Measurements from ENCODE around the gene TSPO2.
"Not testable (repeated sequence)": the region's sequence is repeated elsewhere in the genome, so short reads cannot be mapped to it uniquely, and the experiment has no call there.

TSPO2 gene, protein sequence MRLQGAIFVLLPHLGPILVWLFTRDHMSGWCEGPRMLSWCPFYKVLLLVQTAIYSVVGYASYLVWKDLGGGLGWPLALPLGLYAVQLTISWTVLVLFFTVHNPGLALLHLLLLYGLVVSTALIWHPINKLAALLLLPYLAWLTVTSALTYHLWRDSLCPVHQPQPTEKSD

DNA sequence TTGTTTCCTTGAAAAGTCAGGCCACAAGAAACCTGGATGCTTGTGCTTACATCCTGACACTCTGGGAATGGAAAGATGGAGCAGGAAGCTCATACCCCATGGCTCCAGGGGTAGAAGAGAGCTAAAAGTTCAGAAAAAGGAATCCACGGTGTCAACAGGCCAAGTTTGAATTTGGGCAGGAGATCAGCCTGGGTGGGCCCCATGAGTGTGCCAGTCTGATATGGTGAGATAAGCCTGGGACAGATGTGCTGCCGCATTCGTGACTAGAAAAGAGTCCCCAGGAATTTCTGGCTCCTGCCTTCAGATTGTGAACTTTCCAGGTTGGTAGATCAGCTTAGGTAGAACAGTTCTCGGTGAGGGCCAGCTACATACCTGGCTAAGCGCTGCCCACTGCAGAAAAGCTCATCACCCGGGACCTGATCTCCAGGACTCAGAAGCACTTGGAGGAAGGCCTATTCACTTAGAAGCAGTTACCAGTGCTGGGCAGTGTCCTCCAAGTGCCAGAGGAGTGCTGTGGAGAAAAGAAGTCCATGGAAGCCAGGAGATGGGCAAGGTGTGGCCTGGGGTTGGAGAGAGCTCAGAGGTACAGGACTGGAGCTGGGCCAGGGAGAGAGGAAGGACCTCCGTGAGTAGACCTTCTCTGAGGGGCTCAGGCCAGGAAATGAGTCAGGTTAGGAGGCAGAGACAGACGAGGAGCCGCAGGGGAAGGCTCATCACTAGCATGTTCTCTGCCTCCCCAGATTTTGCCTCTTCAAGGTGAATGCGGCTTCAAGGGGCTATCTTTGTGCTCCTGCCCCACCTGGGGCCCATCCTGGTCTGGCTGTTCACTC, at the start of gene TSPO2:
TSPO2 (plus strand) TSS at position 242 of the 830 bp plus-strand sequence; CDS start at position 761, 519 bp downstream.
- no peak for FAIRE-seq

DNA sequence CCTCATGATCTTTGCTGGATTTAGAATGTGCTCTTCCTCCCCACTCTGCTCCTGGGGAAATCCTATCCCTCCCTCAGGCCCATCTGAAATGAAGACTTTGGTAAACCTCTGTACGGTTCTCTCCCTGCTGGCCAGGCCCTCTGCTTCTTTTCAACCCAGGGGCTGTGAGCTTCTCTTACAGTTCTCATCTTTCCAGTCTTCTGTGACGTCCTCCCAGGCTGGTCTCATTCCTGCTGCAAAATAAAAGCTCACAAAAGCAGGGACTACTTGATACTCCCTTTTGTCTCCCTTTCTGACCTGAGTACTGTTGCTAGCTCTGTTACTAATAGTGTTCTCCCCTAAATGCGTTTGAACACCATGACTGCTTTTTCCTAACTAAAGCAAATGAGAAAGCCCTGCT, 49.5 kb upstream of the TSPO2 start:
- no peak for FAIRE-seq

DNA sequence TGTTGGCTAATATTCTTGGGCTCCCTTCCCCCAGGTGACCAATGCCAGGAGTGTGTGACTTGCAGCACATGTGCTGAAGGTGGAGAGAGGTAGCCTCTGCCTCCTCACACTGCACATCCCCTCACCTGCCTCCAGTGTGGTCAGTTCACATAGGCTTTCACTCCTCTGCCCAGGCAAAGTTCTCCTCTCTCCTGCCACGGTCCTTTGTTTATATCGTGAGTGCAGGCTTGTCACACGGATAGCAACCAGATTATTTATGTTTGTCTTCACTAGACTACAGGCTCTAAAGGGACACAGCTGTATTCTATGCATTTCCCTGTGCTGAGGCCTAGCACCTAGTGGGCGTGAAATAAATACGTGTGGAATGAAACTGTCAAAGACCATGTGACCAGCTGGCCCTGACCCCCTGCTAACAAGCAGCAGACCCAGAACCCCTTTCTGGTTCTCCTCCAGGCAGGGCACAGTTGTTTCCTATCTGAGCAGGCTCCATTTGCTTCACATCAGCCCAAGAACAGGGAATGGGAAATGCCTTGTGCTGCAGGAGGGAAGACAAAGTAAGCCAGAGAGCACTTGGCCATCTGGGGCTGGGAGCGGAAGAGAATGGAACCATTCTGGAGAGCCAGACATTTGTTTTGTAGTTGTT, 45.6 kb upstream of the TSPO2 start:
- no peak for FAIRE-seq

DNA sequence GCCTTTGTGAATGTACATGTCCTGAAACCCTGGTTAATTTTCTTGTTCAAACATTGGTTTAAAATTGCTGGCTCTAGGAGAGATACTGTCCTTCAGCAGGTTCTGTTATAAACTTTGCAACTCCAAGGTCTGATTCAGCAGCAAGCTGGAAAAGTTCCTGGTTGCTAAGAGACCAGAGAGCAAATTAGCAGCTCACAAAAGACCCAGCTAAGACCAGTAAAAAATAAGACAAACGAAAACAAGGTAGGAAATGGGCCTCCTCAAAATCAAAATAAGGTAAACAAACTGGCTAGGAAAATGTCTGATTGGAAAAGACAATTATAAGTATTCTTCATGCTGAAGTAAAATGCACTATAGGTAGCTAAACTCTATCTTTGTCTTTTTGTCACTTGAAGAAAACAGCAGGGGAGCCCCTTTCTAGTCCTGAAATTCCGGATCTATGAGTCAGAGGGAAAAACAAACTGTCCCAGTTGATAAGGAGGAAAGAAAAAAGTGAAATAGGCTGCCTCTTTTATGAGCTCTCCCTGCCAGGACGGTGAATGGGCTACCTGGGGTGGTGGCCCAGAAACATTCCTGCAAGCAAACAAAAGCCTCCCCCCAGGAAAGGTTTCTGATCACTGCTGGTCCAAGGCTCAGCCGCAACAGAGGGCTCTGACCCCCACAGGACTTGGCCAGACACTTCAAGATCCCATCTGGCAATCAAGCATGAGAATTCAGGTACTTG, 44.9 kb upstream of the TSPO2 start:
- FAIRE-seq: peak; percentile 11

DNA sequence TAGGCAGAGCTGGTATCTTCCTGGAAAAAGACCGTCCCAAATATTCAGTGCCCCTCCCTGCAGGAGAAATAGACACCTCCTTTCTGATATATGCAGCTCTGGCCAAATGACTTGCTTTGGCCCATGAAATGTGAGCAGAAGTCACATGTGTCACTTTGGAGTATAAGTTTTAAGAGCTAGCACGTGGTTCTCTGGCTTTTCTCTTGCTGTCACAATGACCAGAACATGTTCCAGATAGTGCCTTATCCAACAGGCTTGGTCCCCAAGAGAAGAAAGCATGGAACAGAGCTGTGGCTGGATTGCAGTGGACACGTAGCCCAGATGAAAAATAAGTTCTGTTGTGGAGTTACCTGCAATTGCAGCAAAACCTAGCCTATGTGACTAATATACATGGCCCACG, 43.6 kb upstream of the TSPO2 start:
- no peak for FAIRE-seq

DNA sequence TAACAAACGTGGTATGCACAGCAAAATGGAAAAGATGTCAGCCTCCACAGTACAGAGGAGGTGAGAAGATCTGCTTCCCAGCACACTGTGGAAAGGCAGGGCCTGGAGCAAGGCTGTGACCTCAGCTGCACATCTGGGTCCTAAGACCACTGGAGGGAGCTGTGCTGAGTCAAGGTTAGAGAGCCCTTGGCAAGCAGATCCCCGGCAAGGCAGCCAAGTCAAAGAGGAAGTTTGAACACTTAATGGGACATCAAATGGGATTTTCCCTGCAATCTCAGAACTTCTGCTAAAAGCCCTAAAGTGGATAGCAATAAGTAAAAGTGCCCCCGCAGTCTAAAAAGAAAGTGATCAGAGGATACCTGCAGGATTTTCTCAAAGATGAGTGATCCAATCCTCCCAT, 42.7 kb upstream of the TSPO2 start:
- FAIRE-seq: no peak

DNA sequence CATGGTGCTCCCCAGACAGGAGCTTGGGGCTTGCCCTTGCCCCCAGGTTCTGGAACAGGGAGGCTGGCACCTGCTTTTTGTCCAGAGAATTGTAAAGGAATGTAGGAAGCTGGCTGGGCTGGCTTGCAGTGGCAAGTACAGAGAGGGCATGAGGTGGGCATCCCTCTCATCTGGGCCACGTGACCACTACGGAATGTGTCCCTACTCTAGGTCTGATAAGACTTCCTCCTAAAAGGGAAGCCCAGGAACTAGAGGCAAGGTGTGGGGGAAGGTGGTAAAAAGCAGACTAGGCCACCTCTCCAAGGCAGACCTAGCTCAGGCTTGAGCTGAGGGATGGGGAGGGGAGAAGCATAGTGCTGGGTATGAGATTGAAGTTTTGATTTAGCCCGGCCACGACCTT, 42.0 kb upstream of the TSPO2 start:
- FAIRE-seq: no peak

DNA sequence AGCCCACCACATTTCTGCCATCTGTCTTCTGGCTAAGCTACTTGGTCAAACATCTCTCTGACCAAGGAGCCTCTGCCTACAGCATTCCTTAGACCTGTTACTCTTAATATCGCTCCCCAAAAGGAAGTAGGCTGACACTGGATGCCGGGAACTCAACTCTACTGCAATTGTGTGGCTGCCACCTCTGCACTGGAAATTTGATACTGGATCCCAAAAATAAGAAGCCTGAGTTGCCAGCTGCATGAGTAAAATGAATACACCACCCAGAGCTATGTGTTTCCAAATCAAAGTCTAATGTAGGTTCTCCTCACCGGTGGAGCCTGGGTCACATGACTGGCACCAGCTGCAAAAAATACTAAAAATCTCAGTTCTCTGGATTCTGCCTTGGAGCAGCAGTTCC, 40.1 kb upstream of the TSPO2 start:
- FAIRE-seq: no peak

DNA sequence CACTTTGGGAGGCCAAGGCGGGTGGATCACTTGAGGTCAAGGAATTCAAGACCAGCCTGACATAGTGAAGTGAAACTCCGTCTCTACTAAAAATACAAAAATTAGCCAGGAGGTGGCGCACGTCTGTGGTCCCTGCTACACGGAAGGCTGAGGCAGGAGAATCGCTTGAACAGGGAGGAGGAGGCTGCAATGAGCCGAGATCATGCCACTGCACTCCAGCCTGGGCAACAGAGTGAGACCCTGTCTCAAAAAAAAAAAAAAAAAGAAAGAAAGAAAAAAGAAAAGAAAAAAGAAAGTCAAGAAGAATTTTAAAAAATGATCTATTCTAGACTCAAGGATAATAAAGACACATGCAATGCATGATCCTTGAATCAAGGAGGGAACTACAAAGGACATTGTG, 36.0 kb upstream of the TSPO2 start:
- not testable (repeated sequence) for FAIRE-seq

DNA sequence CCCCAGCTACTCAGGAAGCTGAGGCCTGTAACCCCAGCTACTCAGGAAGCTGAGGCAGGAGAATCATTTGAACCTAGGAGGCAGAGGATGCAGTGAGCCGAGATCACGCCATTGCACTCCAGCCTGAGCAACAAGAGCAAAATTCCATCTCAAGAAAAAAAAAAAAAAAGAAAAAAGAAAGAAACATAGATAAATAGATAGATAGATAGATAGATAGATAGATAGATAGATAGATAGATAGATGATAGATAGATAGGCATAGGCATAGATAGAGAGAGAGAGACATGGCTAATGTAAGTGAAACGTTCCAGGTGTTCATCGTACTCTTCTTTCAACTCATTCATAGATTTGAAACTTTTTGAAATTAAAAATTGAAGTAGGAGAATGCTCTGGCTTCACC, 35.3 kb upstream of the TSPO2 start:
- FAIRE-seq: not testable (repeated sequence)

DNA sequence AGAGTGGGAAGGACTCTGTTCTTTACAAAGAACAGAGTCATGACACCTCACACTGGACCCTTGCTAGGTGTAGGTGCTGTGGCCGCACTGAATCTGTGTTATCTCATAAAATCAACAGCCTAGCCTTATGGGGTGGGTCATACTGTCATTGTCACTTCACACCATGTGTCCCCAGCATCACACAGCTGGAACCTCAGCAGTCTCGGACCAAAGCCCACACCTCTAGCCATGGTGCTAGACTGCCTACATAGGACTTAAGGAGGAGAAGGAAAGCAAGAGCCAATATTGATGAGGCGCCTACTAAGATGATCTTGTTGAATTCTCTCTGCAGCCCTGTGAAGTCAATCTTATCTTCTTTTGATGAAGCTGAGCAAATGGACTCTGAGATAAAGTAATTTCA, 34.3 kb upstream of the TSPO2 start:
- FAIRE-seq: no peak

DNA sequence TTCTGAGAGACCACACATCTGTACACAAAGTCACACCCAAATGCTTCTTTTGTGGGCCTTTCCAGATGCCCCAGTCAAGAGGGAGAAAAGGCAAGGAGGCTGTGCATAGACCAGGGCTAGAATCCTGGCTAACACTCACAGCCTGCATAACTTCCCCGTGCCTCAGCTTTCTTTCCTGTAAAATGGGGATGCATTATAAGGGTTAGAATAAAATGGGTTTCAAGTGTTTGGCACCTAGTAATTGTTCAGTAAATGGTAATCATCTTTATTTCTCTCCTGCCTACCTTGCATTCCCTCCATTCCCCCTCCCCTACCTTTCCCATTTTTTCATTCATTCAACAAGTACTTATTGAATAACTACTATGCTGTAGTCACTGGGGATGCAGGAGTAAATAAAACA, 32.6 kb upstream of the TSPO2 start:
- FAIRE-seq: no peak

DNA sequence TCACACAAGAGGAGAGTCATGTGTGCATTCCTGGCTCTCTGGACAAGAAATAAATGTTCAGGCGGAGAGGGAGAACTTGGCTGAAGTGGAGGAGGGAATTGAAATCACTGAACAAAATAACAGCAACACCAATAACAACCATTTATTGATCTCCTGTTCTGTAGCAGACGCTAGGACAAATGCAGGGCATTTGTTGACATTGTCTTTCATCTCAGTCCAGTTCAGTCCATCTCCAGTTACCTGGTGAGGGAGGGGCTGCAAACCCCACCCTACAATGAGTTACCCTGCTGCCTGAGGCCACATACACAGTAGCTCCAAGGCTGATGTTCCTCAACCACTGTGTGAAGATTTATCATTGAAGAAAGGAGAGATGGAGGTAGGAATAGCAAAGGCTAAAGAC, 30.6 kb upstream of the TSPO2 start:
- FAIRE-seq: no peak

DNA sequence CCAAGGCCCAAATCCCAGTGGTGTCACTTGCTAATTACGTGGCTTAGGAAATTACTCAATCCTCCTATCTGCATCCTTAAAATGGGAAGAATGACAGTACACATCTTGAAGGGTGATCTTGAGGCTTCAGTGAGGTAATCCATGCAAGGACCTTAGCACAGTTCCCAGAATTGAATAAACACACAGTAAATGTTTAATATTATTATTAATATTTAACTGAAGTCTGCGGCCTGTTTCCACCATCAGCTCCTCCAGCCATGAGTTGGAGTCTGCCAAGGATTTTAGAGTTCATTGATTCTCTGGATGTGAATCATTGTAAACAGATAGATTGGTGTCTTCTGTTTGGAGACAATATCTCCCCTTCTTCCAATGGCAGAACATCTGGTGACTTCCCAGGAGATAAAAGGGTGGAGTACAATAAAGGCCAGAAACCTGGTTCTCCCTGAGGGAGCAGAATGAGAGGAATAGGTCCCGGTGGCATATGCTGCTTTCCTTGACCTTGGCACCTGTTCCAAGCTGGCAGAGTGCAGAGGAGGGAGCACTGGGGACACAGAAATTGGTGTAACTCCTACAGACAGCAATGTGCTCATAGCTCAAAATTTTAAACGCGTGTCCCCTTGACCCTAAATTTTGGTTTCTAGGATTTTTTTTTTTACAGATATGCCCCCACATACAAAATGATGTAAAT, 28.7 kb upstream of the TSPO2 start:
- no peak for FAIRE-seq

DNA sequence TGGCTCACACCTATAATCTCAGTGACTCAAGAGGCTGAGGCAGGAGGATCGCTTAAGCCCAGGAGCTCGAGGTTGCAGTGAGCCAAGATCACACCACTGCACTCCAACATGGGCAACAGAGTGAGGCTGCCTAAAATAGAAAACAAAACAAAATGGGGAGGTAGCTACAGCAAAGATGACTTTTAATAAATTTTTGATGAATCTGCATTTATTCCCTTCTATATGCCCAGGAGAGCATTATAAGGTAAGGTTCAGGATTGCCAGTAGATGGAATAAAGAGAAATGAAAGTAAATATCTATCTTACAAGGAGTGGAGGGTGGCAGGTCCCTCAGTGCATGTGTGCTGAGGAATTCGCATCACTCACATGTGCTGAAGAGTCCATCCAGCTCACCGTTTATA, 27.5 kb upstream of the TSPO2 start:
- no peak for FAIRE-seq

DNA sequence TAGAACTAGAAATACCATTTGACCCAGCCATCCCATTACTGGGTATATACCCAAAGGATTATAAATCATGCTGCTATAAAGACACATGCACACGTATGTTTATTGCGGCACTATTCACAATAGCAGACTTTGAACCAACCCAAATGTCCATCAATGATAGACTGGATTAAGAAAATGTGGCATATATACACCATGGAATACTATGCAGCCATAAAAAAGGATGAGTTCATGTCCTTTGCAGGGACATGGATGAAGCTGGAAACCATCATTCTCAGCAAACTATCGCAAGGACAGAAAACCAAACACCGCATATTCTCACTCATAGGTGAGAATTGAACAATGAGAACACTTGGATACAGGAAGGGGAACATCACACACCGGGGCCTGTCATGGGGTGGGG, 26.4 kb upstream of the TSPO2 start:
- not testable (repeated sequence) for FAIRE-seq

DNA sequence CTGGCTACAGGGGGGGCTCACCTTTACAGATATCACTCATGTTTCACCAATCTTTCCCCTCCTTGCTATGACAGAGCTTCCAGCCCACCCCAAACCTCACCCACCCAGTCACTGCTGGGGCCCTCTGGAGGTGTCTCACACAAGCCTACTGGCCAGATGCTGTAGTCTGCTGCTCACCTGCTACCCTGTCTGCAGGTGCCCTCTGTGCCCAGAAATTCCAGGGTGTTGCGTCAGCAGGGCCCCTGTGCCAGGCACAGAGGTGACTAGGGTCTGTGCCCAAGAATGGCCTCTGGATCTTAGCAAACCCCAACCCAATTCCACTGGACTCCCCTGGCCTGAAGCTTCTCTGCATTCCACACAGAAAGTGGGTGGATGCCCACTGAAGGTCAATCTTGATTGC, 24.6 kb upstream of the TSPO2 start:
- no peak for FAIRE-seq

DNA sequence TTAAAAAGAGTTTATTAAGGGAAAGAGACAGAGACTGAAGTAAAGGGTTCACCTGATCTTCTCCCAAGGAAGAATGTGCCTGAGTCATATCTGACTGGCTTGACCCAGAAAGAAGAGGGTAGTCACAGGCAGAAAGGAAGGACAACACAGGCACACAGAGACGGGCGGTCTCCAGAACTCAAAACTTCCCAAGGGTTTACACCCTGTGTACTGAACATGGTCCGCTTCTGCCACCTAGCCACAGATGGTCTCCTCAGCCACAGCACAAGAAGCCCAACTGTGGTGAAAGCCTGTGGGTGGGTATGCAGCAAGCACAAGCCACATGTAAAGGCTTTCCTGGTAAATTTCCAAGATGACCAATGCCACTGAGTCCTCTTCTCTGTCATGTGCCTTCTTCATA, 20.4 kb upstream of the TSPO2 start:
- no peak for FAIRE-seq

DNA sequence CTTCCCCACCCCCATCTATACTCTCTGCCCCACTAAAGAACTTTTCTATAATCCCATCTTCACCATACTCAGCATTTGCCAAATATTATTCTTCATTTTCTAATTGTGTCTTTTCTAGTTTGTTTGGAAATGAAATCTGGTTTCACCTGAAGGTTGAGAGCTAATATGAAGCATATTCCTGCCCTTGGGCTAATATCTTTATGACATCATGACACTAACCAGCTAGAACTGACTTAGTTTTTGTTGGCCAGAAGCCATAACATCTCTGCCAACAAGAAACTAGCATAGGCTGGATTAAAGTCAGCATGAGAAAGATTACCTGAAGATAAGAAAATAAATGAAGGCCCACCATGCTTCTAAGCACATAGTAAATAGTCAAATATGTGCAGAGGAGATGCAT, 20.0 kb upstream of the TSPO2 start:
- FAIRE-seq: no peak

DNA sequence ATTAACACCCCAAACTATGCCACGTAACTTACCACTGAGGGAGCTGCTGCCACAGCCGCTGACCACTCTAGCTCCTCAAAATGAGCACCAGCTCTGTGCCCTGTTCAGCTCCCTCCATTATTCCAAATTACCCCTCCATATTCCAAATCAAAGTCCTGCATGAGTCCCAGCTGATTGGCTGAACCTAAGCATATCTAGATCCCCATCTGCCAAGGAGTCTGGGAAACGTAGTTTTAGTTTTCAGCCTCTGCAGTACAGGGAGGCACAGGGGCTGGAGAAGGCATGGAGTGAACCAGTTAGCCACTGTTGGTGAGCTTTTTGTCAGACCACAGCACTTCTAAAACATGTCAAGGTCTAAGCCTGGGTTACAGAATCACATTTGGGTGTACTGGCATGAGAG, 19.2 kb upstream of the TSPO2 start:
- FAIRE-seq: no peak

DNA sequence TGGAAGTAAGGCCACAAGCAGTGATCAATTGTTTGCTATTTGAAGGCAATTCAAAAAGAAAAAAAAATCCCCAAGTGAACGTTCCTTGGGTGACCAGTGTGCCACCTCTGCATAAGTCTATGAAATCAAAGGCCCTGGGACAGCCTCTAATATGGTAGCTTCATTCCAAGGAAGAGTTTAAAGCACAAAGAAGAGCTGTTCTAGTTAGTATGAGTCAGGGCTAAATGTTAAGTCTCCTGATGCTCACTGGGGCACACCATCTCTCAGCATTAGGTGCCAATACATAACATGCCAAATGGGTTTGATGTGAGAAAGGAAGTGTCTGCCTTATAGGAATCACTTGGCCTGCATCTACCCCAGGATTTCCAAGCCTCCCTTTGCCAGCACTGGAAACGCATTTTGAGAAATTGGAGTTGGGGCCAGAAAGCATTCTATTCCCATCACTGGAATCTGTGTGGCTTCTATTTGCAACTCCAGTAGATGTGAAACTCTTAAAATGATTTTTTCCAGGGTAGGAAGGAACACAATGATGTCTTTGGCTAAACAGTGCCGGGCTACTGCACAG, 16.2 kb upstream of the TSPO2 start:
- no peak for FAIRE-seq

DNA sequence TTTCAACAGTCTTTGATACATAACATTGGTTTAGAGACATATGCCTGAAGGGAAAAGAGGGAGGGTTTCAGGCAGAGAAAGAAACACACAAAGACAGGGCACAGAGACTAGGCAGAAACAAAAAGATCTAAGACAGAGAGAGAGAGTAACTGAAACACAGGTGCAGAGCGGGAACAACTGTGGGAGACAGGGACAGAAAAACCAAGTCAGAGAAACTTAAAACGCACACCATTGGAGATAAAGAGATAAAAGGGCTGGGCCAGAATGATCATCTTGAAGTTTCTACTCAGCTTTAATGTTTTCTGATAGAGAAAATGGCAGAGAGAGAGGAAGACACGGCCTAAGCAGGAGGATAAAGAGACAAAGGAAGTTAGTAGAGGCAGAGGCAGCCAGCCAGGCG, 15.0 kb upstream of the TSPO2 start:
- FAIRE-seq: no peak
